HG02840 (cell line): ENCODE measurements around the gene SALL1.

Experiments used
- ATAC-seq: cut with Tn5 transposase; IDR thresholded peaks from one replicate; pipeline ENCODE4 v1.9.1; 2021; ENCODE audit warnings: mild to moderate bottlenecking, moderate library complexity, moderate number of reproducible peaks; ENCODE audit not compliant: unreplicated experiment, low FRiP score

SALL1 gene

GRCh38 chr16:51150888-51151320, at the start of gene SALL1:
Gene SALL1 (minus strand): TSS chr16:51151270. CDS start chr16:51151241, 29 bp downstream.
- no peak for ATAC-seq

GRCh38 chr16:51200793-51201192, 49.7 kb upstream of the SALL1 start:
- ATAC-seq, result no peak

- no peak for ATAC-seq
Observed at GRCh38 chr16:51197953-51198748, 47.1 kb upstream of the SALL1 start.

- no peak for ATAC-seq
Observed at GRCh38 chr16:51193879-51194278, 42.8 kb upstream of the SALL1 start.

- ATAC-seq, result no peak
Observed at GRCh38 chr16:51184702-51185433, 33.8 kb upstream of the SALL1 start.

GRCh38 chr16:51181503-51181811, 30.4 kb upstream of the SALL1 start:
- no peak for ATAC-seq

- ATAC-seq, result no peak
Observed at GRCh38 chr16:51180719-51181502, 29.8 kb upstream of the SALL1 start.

GRCh38 chr16:51175081-51175480, 24.0 kb upstream of the SALL1 start:
- no peak for ATAC-seq

GRCh38 chr16:51172368-51172767, 21.3 kb upstream of the SALL1 start:
- no peak for ATAC-seq

- no peak for ATAC-seq
Observed at GRCh38 chr16:51168755-51169154, 17.7 kb upstream of the SALL1 start.

GRCh38 chr16:51167170-51167895, 16.3 kb upstream of the SALL1 start:
- no peak for ATAC-seq

GRCh38 chr16:51166541-51166940, 15.5 kb upstream of the SALL1 start:
- no peak for ATAC-seq

GRCh38 chr16:51166091-51166490, 15.0 kb upstream of the SALL1 start:
- no peak for ATAC-seq

GRCh38 chr16:51165043-51165442, 14.0 kb upstream of the SALL1 start:
- ATAC-seq, result no peak

- no peak for ATAC-seq
Observed at GRCh38 chr16:51164574-51164973, 13.5 kb upstream of the SALL1 start.

GRCh38 chr16:51163894-51164566, 13.0 kb upstream of the SALL1 start:
- no peak for ATAC-seq

- no peak for ATAC-seq
Observed at GRCh38 chr16:51163366-51163765, 12.3 kb upstream of the SALL1 start.

- ATAC-seq, result no peak
Observed at GRCh38 chr16:51161440-51162195, 10.5 kb upstream of the SALL1 start.

- no peak for ATAC-seq
Observed at GRCh38 chr16:51159865-51160264, 8.8 kb upstream of the SALL1 start.
